IMR-90 (cell line): ENCODE data around the gene GIPC3. TPM values are rescaled to one million over a fixed set of nuclear protein-coding genes. Genes with fewer than 3 reads are reported as not detected.

ENCODE experiments used
- ATAC-seq: fragments of 200-7000 bp; cut with Tn5 transposase; 2 replicates; pipeline ENCODE4 v1.9.1; 2020; ENCODE audit warnings: low read depth, mild to moderate bottlenecking, moderate library complexity
- BruUV-seq: library from RNA; stranded (reverse); fragments of 400-500 nt; replicated peaks from 2 replicates; lab custom pipeline; 2021; lab: Mats Ljungman, UMichigan
- CTCF ChIA-PET: fragments of 300-600 bp; formaldehyde crosslinking; extraction: SDS; loops from one replicate; lab custom pipeline; 2021; ENCODE audit warnings: antibody characterized with exemption; lab: Yijun Ruan, JAX
- POLR2A ChIA-PET: fragments of 300-600 bp; sonication (Branson Sonifier 250); formaldehyde crosslinking; loops from one replicate; lab custom pipeline; 2022; ENCODE audit warnings: antibody characterized with exemption; ENCODE audit not compliant: unreplicated experiment; lab: Charles Lee
- DNase-seq: peaks from one replicate; pipeline ENCODE4 v3.0.0; 2013
- H2AFZ ChIP-seq: replicated peaks from 2 replicates; pipeline ENCODE3; 2013; ENCODE audit warnings: low read length, mild to moderate bottlenecking; ENCODE audit not compliant: poor library complexity
- H2AK5ac ChIP-seq: 2 replicates; pipeline ENCODE4 v1.6.1; 2013; ENCODE audit warnings: low read depth, low read length, inconsistent platforms
- H2AK9ac ChIP-seq: replicated peaks from 2 replicates; pipeline ENCODE3; 2013; ENCODE audit warnings: mild to moderate bottlenecking, low read depth, low read length, moderate library complexity; ENCODE audit not compliant: poor library complexity
- H2BK120ac ChIP-seq: 2 replicates; pipeline ENCODE4 v1.6.1; 2013; ENCODE audit warnings: low read depth, low read length, inconsistent platforms
- H2BK15ac ChIP-seq: 3 replicates; pipeline ENCODE4 v1.6.1; 2013; ENCODE audit warnings: low read depth, low read length, inconsistent platforms
- H2BK20ac ChIP-seq: 2 replicates; pipeline ENCODE4 v1.6.1; 2013; ENCODE audit warnings: low read depth, mild to moderate bottlenecking, inconsistent platforms, low read length, moderate library complexity
- H2BK5ac ChIP-seq: 2 replicates; pipeline ENCODE4 v1.6.1; 2013; ENCODE audit warnings: mild to moderate bottlenecking, low read depth, low read length, inconsistent platforms; ENCODE audit not compliant: poor library complexity, severe bottlenecking
- H3K14ac ChIP-seq: replicated peaks from 2 replicates; pipeline ENCODE4 v1.6.1; 2013; ENCODE audit warnings: low read depth, low read length, inconsistent platforms
- H3K18ac ChIP-seq: 2 replicates; pipeline ENCODE4 v1.6.1; 2013; ENCODE audit warnings: low read depth, low read length, control low read depth
- H3K23ac ChIP-seq: 2 replicates; pipeline ENCODE4 v1.6.1; 2013; ENCODE audit warnings: low read depth, low read length, inconsistent platforms
- H3K27ac ChIP-seq: 2 replicates; pipeline ENCODE4 v1.5.1; 2013; ENCODE audit warnings: mild to moderate bottlenecking, control low read depth, low read length; ENCODE audit not compliant: insufficient read depth
- H3K27me3 ChIP-seq: 2 replicates; pipeline ENCODE4 v1.6.1; 2013; ENCODE audit warnings: low read length; ENCODE audit not compliant: control insufficient read depth, insufficient read depth
- H3K36me3 ChIP-seq: 2 replicates; pipeline ENCODE4 v1.6.1; 2013; ENCODE audit warnings: low read length, mixed read lengths; ENCODE audit not compliant: control insufficient read depth, insufficient read depth
- H3K4ac ChIP-seq: 2 replicates; pipeline ENCODE4 v1.6.1; 2013; ENCODE audit warnings: low read depth, low read length, inconsistent platforms
- H3K4me1 ChIP-seq: 2 replicates; pipeline ENCODE4 v1.6.1; 2013; ENCODE audit warnings: low read length, mixed read lengths; ENCODE audit not compliant: control insufficient read depth, insufficient read depth
- H3K4me2 ChIP-seq: 2 replicates; pipeline ENCODE4 v1.6.1; 2013; ENCODE audit warnings: low read depth, mild to moderate bottlenecking, control low read depth, low read length, moderate library complexity
- H3K4me3 ChIP-seq: 2 replicates; pipeline ENCODE4 v1.5.1; 2013; ENCODE audit warnings: low read depth, mild to moderate bottlenecking, control low read depth, low read length, moderate library complexity; ENCODE audit not compliant: insufficient read depth
- H3K56ac ChIP-seq: 2 replicates; pipeline ENCODE4 v1.6.1; 2013; ENCODE audit warnings: low read length, inconsistent platforms; ENCODE audit not compliant: insufficient read depth; ENCODE audit errors: extremely low read depth
- H3K79me1 ChIP-seq, 2 experiments: 2 replicates each; pipeline ENCODE4 v1.6.1; 2013; ENCODE audit warnings: low read length in 2 of 2, inconsistent platforms in 1 of 2, low read depth in 1 of 2
- H3K9ac ChIP-seq: 2 replicates; pipeline ENCODE4 v1.6.1; 2013; ENCODE audit warnings: low read depth, low read length, control low read depth
- H3K9me1 ChIP-seq: 2 replicates; pipeline ENCODE4 v1.6.1; 2013; ENCODE audit warnings: low read length, inconsistent platforms; ENCODE audit not compliant: insufficient read depth
- H3K9me3 ChIP-seq: 2 replicates; pipeline ENCODE4 v1.6.1; 2013; ENCODE audit warnings: low read length; ENCODE audit not compliant: control insufficient read depth, insufficient read depth
- H4K20me1 ChIP-seq: 2 replicates; pipeline ENCODE4 v1.6.1; 2013; ENCODE audit warnings: low read length, inconsistent platforms; ENCODE audit not compliant: insufficient read depth
- H4K5ac ChIP-seq: 2 replicates; pipeline ENCODE4 v1.6.1; 2013; ENCODE audit warnings: mild to moderate bottlenecking, low read depth, low read length, control low read depth
- H4K8ac ChIP-seq, 2 experiments: 2 replicates each; pipeline ENCODE4 v1.6.1; 2013; ENCODE audit warnings: low read depth in 2 of 2, low read length in 2 of 2, control low read depth in 1 of 2, inconsistent platforms in 1 of 2
- H4K91ac ChIP-seq: 2 replicates; pipeline ENCODE4 v1.6.1; 2013; ENCODE audit warnings: low read depth, low read length, inconsistent platforms; ENCODE audit not compliant: insufficient read depth
- FOS ChIP-seq: fragments of 150-350 bp; IDR thresholded peaks from 2 replicates; pipeline ENCODE4 v1.6.1; 2016; ENCODE audit warnings: low read depth, low read length
- RCOR1 ChIP-seq: IDR thresholded peaks from 2 replicates; pipeline ENCODE4 v1.6.1; 2012; ENCODE audit warnings: mild to moderate bottlenecking, low read length, improper control_type of control experiment; ENCODE audit not compliant: insufficient replicate concordance
- RFX5 ChIP-seq: IDR thresholded peaks from 2 replicates; pipeline ENCODE4 v1.8.0; 2012; ENCODE audit warnings: low read depth, mild to moderate bottlenecking, low read length, moderate library complexity
- WGBS, 2 experiments: methylation state at CpG; one replicate each; pipeline versions ENCODE4 v1.1.5 to v1.1.7; 2013; ENCODE audit warnings: missing lambda C conversion rate in 2 of 2; ENCODE audit not compliant: insufficient read length in 1 of 2; ENCODE audit errors: extremely low coverage in 2 of 2; 5-methylcytosine and 5-hydroxymethylcytosine counted together
- dilution Hi-C: fragments of 300-500 bp; cut with HindIII; formaldehyde crosslinking; loops from one replicate; pipeline ENCODE4 v1.14.3; 2018; ENCODE audit warnings: low sequenced_read_pairs; ENCODE audit not compliant: unreplicated experiment
- in situ Hi-C: fragments of 300-500 bp; cut with MboI; formaldehyde crosslinking; loops from 3 replicates; pipeline ENCODE4 v1.14.3; 2019; ENCODE audit warnings: low sequenced_read_pairs, inconsistent platforms, mixed read lengths
- intact Hi-C: fragments of 100-400 bp; cut with micrococcal nuclease; formaldehyde crosslinking; loops from 2 replicates; pipeline ENCODE4 v1.10.0; 2022
- polyA plus RNA-seq, 3 experiments: library from polyadenylated mRNA; depleted of rRNA; stranded (reverse); fragments of >200 nt; gene quantifications; 2 replicates each; pipeline ENCODE4 v1.2.3, GENCODE V29; 2012; ENCODE audit warnings: low replicate concordance in 1 of 3
- total RNA-seq: library from RNA; depleted of rRNA; stranded (reverse); fragments of >200 nt; gene quantifications from 2 replicates; pipeline ENCODE4 v1.2.3, GENCODE V29; 2012
- TF ChIP-seq, protein P1 (sequence below): fragments of 150-350 bp; IDR thresholded peaks from 2 replicates; pipeline ENCODE4 v1.6.1; 2017; ENCODE audit warnings: mild to moderate bottlenecking, antibody characterized with exemption, low read length, low read depth

The GIPC3 gene
- total and polyA plus RNA-seq, 2 of the 4 experiments (the other 2 are of a cell fraction) = under 0.01 to 0.36 TPM

DNA sequence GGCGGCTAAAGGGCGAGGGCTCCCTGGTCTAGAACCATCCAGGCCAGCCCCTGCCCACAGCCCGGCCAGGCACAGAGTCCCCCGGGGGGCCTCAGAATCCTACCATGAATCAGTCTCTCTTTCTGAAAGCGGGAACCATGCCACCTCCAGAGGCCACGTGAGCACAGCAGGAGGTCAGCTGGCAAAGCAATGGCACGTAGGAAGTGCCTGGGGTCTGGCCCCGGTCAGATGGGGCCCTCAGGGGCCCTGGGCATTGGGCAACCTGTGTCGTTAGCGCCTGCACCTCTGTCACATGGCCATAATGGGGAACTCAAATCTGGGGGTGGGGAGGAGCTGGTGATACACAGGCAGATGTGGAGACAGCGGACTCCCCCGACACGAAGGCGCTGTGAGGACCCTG lies 36.7 kb upstream of the GIPC3 start:
- no peaks in the 10 kb centered on the region for H3K9me1 ChIP-seq
- POLR2A ChIA-PET = no interaction called here
- no peak overlapping the region for H3K27ac ChIP-seq
- H3K23ac ChIP-seq = no peak overlapping the region
- H4K91ac ChIP-seq = no peak overlapping the region
- H2BK20ac ChIP-seq = no peak overlapping the region
- CTCF ChIA-PET = no interaction called here
- no peak overlapping the region for H4K8ac ChIP-seq
- H2BK5ac ChIP-seq = no peak overlapping the region
- peaks cover 5% of the 10 kb centered on the region for H3K4me1 ChIP-seq
- H2AFZ ChIP-seq = no peak overlapping the region
- H3K14ac ChIP-seq = no peak overlapping the region
- WGBS, 2 experiments = 88% methylated on average over 5 of the region's 14 CpGs; no CpG with 5 or more reads in 1 of the 2 experiments
- in situ Hi-C loops (no loop called here), intact Hi-C loops (no loop called here), dilution Hi-C loops (no loop called here)
- ATAC-seq = no peak
- H3K4me2 ChIP-seq = no peak overlapping the region
- H3K18ac ChIP-seq = no peak overlapping the region
- H3K56ac ChIP-seq = no peak overlapping the region
- no peak overlapping the region for H2AK9ac ChIP-seq
- H3K27me3 ChIP-seq = no peaks in the 10 kb centered on the region
- DNase-seq = no peak
- no peak overlapping the region for H2BK120ac ChIP-seq
- H3K79me1 ChIP-seq = peaks cover 8 to 34% of the 10 kb centered on the region in 2 experiments
- H4K20me1 ChIP-seq = peaks cover 36% of the 10 kb centered on the region
- no peak overlapping the region for H3K4ac ChIP-seq
- H4K5ac ChIP-seq = no peak overlapping the region
- no peak overlapping the region for H2AK5ac ChIP-seq
- H3K9me3 ChIP-seq = no peaks in the 10 kb centered on the region
- TF ChIP-seq, protein P1, sequence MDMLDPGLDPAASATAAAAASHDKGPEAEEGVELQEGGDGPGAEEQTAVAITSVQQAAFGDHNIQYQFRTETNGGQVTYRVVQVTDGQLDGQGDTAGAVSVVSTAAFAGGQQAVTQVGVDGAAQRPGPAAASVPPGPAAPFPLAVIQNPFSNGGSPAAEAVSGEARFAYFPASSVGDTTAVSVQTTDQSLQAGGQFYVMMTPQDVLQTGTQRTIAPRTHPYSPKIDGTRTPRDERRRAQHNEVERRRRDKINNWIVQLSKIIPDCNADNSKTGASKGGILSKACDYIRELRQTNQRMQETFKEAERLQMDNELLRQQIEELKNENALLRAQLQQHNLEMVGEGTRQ = no peak
- TF ChIP-seq RCOR1 (no peak), FOS (no peak), RFX5 (no peak)
- BruUV-seq = no TSS peak
- peaks cover 29% of the 10 kb centered on the region for H3K36me3 ChIP-seq
- H3K4me3 ChIP-seq = no peak overlapping the region
- H3K9ac ChIP-seq = no peak overlapping the region
- H2BK15ac ChIP-seq = no peak overlapping the region
